Measurements from ENCODE around the gene ADAMTS17.

ADAMTS17 gene

DNA sequence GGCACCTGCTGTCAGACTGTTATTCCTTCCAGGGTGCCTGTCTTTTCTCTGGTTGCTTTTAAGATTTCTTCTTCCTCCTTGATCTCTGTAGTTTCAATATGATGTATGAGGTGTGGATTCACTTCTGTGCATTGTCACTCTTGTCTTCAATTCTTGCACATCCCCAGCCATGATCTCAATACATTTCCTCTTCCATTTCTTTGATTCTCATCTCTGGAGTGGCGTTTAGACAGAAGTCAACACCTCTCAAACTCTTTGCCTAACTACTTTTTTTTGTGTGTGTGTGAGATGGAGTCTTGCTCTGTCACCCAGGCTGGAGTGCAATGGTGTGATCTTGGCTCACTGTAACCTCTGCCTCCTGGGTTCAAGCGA is 384.1 kb downstream of the ADAMTS17 start:
- no peak for DNase-seq

DNA sequence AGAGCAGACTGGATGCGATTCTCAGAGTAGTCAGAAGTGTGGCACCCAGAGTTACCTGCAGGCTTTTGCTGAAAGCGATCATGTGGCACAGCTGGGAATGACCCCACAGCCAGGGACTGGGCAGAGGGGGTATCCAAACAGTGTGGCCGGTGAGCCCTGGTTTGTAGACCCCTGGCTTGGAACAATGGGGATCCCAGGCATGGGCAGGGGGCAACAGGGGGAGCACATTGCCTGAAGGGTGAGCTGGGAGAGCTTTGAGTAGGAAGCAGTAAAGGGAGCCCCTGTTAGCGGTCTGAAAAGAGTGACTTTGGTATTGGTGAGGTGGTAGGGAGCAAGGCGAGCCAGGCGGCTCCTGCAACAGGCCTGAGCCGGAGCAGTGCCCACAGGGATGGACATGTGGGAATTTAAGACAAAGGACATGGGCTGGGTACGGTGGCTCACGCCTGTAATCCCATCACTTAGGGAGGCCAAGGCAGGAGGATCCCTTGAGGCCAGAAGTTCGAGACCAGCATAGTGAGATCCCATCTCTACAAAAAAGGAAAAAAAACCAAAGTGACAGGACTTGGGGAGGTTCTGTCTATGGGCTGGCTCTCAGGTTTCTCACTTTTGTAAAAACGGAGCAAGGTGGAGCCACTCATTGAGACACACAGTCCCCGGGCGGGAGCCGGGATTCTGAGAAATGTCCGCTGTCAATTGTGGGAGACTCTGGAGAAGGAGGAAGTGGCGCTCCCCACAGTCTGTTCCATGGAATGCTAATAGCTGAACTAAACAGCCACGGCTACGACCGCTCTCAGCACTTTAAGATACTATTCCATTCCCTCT is 384.7 kb downstream of the ADAMTS17 start:
- no peak for DNase-seq

DNA sequence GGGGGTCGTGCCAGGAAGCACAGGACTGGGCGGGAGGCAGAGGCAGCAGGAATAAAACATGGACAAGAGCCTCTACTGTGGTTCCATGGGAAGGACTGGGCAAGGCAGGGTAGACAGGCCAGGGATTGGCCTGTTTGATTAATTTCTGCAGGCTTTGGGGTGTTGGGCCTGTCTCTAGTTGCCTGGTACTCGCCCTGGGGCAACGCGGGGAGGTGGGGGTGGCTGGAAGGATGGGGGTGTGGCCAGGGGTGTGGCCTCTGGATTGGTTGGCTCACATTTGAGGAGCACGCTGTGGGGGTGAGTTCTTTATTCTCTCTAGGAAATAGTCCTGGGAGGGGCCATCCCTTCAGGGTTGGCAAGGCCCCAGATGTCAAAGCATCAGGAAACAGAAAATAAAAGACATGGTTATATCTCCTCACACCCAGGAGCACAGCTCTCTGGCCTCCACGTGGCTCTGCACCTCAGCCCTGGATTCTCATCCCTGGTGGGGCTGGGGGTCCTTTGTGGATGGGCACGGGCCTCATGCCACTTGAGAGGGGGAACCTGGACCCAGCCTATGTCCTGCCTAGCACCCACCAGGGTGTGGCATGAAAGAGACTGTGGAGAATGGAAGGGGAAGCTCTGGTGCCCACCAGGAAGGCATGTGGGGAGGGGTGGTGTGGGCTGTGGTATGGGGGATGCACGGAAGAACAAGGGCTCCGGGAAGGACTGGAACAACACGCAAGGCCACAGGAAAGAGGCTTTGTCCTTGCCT is 385.6 kb downstream of the ADAMTS17 start:
- DNase-seq, result no peak

DNA sequence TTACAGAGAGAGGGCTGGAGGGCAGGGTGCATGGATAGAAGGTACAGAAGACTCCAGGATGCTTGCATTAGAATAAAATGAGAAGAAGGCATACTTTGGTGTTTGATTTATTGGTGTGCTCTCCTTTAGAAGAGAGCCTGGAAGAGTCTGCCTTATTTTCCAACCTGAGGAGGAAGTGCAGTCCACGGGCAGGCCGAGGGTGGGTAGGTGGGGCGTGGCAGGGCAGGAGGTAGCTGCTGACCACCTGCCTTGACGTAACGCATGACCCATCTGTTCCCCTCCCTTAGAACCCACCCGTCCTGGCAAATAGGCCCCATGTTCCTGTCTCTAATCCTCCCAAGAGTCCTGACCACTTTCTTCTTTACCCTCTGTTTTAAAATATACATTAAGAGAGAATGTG is 386.2 kb downstream of the ADAMTS17 start:
- DNase-seq, result no peak

DNA sequence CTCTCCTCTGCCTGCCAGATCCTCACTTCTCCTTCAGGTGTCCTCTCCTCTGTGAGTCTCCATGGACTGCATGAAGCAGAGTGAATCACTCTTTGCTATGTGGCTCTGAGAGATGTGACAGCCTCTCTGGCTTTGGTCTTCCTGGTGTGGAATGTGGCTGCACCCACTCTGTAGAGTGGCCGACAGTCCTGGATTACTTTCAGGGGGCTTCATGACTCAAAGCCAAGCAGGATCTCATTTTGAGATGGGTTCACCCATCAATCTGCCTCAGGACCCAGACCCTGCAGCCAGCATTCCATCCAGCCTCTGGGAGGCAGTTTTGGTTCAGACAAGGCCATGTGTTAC is 386.6 kb downstream of the ADAMTS17 start:
- DNase-seq, result no peak

DNA sequence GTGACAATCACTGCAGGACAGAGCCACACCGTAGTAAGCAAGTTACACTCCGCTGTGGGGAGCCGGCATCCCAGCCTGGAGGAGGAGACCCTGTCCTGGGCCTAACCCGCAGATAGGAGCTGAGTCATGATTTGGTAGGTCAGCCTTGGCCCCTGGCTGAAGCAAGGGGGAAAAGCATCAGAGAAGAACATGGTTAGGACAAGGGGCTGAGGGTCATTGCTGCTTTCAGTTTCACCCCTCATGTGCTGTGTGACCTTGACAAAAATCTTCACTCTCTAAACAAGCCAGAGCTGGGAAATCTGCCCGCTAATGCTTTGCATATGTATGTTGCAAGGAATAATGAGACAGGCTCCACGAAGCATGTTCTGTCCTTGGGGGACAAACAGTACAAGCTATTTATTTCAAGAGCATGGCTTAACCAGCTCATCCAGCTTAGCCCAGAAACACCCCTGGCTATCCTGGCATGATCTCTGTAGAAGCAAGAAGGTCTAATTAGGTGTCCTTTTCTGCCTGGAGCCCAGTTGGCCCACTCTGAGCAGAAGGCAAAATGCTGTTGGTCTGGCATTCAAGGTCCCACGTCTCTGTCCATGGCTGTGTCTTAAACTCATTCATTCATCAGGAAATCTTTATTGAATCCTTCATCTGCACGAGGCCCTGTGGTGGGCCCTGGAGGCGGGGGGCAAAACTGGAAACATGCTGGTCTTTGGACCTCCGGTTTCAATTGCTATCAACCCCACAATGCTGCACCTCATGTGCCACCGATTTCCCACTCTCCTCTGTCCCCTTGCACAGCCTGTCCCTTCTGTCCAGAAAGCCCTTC is 387.2 kb downstream of the ADAMTS17 start:
- DNase-seq, result no peak

DNA sequence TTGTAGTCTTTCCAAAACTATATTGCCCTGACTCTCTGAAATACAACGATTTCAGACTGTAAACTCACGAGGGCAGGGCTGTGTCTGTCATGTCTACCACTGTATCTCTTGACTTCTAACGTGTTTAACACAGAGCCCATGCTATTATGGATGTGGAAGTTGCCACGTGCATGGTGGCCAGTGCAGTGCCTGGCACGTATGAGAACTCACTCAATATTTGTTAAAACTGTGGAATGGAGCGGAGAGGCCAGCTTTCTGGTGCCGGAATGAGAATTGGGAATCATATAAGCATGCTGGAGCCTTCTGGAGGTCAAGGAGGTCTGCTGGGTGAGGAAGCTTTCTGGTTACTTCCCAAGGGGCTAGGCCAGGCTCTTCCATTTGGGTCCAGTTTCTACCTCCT is 387.9 kb downstream of the ADAMTS17 start:
- no peak for DNase-seq

DNA sequence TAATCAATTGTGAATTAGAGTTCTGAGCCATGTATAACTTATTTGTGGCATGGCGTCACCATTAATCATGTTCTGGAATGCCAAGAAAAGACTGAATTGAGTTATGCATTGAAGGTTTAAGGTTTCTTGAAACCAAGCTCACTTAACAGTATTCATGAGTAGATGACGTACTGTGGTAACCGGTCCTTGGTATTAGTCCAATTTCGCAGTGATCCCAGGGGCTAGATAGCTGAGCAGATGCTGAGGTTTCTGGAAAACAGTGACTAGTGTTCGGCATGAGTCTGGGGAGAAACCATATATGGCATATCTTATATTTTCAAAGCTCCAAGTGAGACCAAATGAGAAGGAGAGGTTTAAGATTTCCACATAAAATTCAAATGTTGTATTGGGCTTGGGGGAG is 390.3 kb downstream of the ADAMTS17 start:
- no peak for DNase-seq

DNA sequence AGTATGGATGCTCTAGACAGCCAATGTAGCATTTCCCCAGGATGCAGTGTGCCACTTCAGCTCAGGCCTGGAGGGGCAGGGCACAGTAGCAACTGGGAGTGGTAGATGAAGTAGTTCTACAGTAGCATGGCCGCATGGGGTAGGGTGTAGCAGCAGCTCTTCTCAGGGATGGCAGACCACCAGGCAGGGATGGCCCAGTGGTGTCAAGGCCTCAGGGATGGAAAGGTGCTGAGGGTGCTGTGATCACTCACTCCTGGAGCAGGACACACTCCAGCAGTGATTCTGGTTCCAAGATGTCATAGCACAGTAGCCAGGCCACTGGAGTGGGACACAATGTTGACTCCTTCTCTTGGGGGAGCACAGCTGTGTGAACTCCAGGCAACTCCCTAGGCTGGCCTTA is 397.6 kb downstream of the ADAMTS17 start:
- no peak for DNase-seq

DNA sequence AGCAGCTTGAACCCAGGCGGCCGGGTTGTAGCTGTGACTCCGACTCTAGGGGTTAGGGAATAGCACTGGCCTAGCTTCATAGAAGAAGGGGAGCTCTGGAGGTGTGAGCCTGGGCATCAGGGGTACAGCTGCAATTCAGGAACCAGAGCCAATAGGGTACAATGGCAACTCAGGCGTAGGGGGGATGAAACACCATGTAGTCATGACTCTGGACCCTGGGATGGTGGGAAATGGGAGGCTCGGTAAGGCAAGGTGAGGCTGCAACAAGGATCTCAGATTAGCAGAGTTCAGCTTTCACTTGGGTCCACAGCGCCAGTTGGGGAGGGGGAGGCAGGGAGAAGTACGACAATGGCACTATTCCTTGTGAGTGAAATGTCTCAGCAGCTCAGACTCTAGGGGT is 398.3 kb downstream of the ADAMTS17 start:
- DNase-seq, result no peak

DNA sequence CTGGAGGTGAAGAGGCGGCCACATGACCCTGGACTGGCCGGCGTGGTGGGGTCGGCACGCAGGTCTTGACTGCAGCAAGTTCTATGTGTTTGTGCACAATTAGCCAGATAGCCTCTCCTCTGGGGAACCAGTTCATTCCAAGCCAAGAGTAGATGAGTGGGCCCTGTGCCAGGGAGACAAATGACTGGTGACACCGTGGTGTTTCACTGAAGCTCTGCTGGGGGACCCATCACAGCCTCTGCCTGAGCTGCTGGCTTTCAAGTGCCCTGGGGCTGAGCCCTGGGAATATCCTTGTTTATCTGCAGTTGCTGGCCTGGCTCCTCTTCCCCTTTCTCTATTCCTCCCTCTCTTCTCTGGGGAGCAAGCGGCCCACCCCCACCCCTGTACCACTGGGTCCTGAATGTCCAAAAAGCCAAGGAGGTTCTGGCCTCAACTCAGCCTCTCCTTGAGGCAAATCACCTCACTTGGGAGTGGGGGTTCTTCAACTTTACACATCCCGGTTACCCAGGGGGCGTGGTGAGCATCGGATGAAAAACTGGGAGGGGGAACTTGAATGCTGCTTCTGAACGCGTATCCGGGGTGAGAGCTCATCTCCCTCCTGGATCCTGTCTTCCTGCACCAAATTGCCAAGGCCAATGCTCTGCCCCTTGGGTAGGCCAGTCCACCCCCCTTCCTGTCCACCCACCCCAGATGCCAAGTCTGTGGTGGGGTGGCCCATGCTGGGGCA is 408.9 kb downstream of the ADAMTS17 start:
- DNase-seq, result no peak

DNA sequence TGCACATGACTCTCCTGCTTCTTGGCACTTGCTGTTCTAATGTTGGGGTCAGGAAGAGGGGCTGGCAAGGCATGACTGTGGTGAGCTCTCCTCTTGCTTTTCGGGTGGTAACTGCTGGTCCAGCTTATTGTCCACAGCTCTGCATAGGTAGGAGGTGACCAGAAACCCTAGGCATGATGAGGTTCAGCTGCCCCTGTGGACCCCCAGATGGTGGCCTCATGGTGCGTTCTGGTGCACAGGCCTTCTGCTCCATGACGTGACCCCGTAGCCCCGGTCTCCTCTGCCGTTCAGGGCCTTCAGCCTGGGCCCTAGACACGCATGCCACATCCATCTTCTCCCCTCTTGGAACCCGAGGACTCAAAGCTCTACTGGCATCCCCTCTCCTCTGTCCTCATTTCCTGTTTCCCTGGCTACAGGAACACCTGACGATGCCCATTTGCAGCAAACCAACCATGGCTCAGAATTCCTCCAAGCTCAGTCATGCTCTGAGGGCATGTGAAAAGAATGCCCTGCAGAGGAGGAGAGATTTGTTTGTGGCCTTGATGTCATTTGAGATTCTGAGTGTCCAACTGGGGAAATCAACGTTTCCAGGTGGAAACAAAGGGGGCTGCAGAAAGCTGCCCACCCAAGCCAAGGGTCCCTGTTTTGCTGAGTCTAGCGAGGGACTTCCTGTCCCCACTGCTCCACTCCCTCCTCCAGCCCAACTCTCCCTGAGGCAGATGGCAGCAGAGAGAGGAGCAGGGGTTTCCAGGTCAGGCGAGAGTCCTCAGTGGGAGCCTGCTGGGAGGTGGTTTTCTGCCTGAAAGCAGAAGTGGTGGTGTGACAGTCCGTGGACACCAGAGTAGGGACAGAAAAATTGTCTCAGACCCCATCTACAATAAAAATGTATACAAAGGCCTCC is 409.8 kb downstream of the ADAMTS17 start:
- no peak for DNase-seq

DNA sequence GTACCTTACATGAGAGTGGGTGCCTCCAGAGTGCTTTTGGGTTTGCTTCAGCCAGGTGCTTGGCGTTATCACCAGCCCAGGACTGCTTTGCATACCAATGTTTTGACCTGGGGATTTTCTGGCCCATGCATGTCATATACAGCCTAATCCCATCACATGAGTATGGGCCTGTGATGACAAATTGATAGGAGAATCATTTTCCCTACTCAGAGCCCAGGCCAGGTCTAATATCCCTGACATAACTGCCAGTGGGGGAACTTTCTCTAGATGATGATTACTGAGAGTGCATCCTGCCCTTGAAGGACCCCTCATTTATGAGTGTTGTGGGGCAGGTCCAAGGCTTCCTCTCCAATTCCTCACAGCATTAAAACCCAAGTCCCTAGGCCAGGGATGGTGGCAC is 411.1 kb downstream of the ADAMTS17 start:
- no peak for DNase-seq

DNA sequence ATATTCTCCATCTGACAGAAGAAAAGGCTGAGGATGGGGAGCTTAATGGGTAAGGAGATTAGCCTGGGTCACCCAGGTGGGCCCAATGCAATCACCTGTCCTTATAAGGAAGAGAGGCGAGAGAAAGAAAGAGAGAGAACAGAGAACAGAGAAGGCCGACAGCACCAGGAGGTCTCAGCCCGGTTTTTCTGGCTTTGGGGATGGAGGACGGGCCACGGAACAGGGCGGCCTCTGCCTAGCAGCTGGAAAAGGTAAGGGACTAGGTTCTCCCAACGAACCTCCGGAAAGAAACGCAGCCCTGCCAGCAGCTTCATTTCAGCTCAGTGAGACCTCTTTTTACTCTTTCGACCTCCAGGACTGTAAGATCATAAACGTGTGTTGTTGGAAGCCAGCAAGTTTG is 412.5 kb downstream of the ADAMTS17 start:
- DNase-seq, result no peak

DNA sequence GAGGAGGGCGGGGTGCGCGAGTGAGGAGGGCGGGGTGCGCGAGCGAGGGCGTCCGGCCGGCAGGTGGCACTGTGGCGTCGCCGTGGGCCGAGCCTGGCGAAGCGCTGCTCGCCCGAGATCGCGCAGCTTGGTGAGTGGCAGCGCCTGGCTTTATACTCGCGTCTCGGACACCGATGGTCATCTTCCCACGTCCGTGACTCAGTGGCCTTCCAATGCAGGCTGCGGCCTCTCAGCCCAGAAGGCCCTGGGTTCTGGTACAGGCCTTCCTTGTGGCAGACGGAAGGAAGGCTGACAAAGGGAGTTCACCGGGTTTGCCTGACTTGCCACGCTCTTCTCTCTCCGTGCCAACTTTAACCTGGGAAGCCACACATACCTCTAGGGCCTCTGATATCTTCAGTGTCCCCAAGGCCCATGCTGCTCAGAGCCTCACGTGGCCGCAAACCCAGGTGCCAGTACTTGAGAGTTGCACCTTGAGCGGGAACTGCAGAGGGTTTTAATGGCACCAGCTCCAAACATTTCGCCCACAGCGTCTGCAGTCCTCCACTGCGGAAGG is 413.3 kb downstream of the ADAMTS17 start:
- peak; percentile 91 for DNase-seq

DNA sequence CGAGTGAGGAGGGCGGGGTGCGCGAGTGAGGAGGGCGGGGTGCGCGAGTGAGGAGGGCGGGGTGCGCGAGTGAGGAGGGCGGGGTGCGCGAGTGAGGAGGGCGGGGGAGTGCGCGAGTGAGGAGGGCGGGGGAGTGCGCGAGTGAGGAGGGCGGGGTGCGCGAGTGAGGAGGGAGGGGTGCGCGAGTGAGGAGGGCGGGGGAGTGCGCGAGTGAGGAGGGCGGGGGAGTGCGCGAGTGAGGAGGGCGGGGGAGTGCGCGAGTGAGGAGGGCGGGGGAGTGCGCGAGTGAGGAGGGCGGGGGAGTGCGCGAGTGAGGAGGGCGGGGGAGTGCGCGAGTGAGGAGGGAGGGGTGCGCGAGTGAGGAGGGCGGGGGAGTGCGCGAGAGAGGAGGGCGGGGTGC is 415.2 kb downstream of the ADAMTS17 start:
- DNase-seq, result peak; percentile 21

DNA sequence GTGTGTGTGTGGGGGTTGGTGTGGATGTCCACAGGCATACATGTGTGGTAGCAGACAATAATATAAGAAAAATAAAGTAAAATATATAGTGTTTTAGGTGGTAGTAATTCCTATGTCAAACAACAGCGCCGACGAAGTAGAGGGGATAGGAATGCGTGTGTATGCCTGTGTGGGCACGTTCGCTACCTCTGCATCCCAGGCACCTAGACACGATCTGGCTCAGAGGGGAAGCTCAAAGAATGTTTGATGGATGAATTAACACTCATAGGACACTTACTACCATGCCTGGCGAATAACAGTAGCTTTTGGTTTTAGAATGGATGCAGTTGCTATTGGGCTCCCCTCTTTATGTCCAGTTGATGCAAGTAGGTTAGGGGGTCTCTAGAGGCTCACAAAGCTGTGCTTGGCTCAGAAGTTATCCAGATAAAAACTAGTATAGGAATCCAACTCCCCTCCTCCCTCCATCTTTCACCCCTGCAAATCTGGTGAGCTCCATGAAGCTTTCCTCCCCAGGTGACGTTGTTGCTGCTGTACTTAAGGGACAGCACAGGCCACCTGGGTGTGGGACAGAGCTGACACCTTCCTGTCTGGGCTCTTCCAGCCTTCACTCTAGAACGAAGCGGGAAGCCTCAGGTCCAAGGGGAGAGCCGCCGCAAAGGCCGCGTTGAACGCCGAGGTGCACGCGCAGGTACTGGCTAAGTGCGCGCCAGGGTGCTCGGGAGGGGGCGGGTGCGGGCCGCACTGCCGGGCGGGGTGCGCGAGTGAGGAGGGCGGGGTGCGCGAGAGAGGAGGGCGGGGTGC is 415.9 kb downstream of the ADAMTS17 start:
- peak; percentile 74 for DNase-seq

DNA sequence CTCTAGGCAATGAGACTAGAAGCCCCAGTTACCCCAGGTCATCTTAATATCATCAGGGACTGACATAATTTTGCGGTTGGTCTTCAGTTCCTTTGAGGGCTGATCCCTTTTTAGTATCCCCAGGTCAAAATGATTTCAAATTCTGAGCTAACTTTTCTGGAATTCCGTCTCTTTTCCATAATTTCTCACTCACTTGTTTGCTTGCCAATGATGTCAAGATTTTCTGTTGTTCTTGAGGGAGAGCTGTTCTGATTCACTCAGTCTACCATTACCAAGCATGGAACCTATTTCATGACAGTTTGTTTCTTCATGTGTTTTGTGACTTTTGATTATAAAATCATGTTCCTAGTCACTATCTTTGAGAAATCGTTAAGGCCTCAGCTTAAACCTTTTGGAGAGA is 418.1 kb downstream of the ADAMTS17 start:
- no peak for DNase-seq
